Inflammatory macrophage treated with lipopolysaccharide for 1 hour (primary cell): ENCODE results near the gene XRN1.
A peak's percentile ranks its signal among the peaks of the same experiment; 100 is the strongest.
"Not testable (repeated sequence)": the region's sequence is repeated elsewhere in the genome, so short reads cannot be mapped to it uniquely, and the experiment has no call there.

ENCODE experiments used
- DNase-seq, 2 donors: peaks; one replicate each; pipeline ENCODE4 v3.0.0-alpha.2; 2020 to 2022

XRN1 gene

GRCh38 chr3:142447852-142448823, at the start of gene XRN1:
TSS of gene XRN1 (minus strand) at chr3:142448037. CDS start at chr3:142447944, 93 bp downstream.
- DNase-seq, result peak; percentile 95 to 98

- no peak for DNase-seq
These were observed 47.3 kb upstream of the XRN1 start for GRCh38 chr3:142495103-142495502.

- no peak for DNase-seq
These were observed 44.3 kb upstream of the XRN1 start for GRCh38 chr3:142492184-142492583.

- no peak for DNase-seq
These were observed 41.9 kb upstream of the XRN1 start for GRCh38 chr3:142489572-142490323.

- DNase-seq, result no peak
These were observed 37.1 kb upstream of the XRN1 start for GRCh38 chr3:142484912-142485435.

- no peak for DNase-seq
These were observed 33.4 kb upstream of the XRN1 start for GRCh38 chr3:142481196-142481595.

GRCh38 chr3:142470826-142471225, 23.0 kb upstream of the XRN1 start:
- no peak for DNase-seq

- no peak for DNase-seq
These were observed 20.6 kb upstream of the XRN1 start for GRCh38 chr3:142468456-142468855.

- DNase-seq, result no peak
These were observed 19.9 kb upstream of the XRN1 start for GRCh38 chr3:142467768-142468167.

- DNase-seq, result peak; percentile 6 to 11
These were observed 12.9 kb upstream of the XRN1 start for GRCh38 chr3:142460689-142461088.

- peak; percentile 24 to 28 for DNase-seq
These were observed 12.1 kb upstream of the XRN1 start for GRCh38 chr3:142459929-142460328.

- no peak for DNase-seq
These were observed 11.3 kb upstream of the XRN1 start for GRCh38 chr3:142459096-142459495.

GRCh38 chr3:142450881-142451280, 3.0 kb upstream of the XRN1 start:
- no peak for DNase-seq

- DNase-seq, result no peak
These were observed 2.4 kb upstream of the XRN1 start for GRCh38 chr3:142450189-142450588.

- peak; percentile 24 to 38 for DNase-seq
These were observed 461 bp downstream of the XRN1 start for GRCh38 chr3:142447301-142447851.

GRCh38 chr3:142445816-142446254, 2.0 kb downstream of the XRN1 start:
- peak; percentile 66 to 70 for DNase-seq

GRCh38 chr3:142444343-142444742, 3.5 kb downstream of the XRN1 start:
- DNase-seq, result no peak

GRCh38 chr3:142443060-142443459, 4.8 kb downstream of the XRN1 start:
- DNase-seq, result not testable (repeated sequence)

GRCh38 chr3:142439499-142440220, 8.2 kb downstream of the XRN1 start:
- not testable (repeated sequence) for DNase-seq

GRCh38 chr3:142438096-142438495, 9.7 kb downstream of the XRN1 start:
- not testable (repeated sequence) for DNase-seq

- DNase-seq, result no peak
These were observed 10.8 kb downstream of the XRN1 start for GRCh38 chr3:142436951-142437585.

GRCh38 chr3:142434503-142434902, 13.3 kb downstream of the XRN1 start:
- DNase-seq, result no peak
